Liver (tissue), 9 donors: ENCODE measurements around the gene DNAH10. TPM values are rescaled to one million over a fixed set of nuclear protein-coding genes. Genes with fewer than 3 reads are reported as not detected.

Source experiments
- DNase-seq: peaks from one replicate; pipeline ENCODE4 v3.0.0-alpha.2; 2017; ENCODE audit warnings: low spot score
- H3K27ac ChIP-seq, 2 donors: one replicate each; pipeline ENCODE4 v1.7.0; 2013; ENCODE audit warnings: inconsistent platforms in 2 of 2, low read length in 2 of 2, control low read depth in 1 of 2, low read depth in 1 of 2, mild to moderate bottlenecking in 1 of 2
- H3K27me3 ChIP-seq, 4 donors: one replicate each; pipeline versions ENCODE4 v1.6.1 to v1.7.0; 2013; ENCODE audit warnings: low read length in 3 of 4, inconsistent platforms in 1 of 4, mild to moderate bottlenecking in 1 of 4, moderate library complexity in 1 of 4; ENCODE audit not compliant: control insufficient read depth in 4 of 4, insufficient read depth in 4 of 4
- H3K36me3 ChIP-seq, 4 donors: one replicate each; pipeline versions ENCODE4 v1.6.1 to v1.7.0; 2013; ENCODE audit warnings: low read length in 3 of 4, mild to moderate bottlenecking in 3 of 4, low read depth in 1 of 4, moderate library complexity in 1 of 4; ENCODE audit not compliant: control insufficient read depth in 4 of 4, insufficient read depth in 3 of 4
- H3K4me1 ChIP-seq, 4 donors: one replicate each; pipeline versions ENCODE4 v1.6.1 to v1.7.0; 2013; ENCODE audit warnings: low read length in 3 of 4, mild to moderate bottlenecking in 3 of 4, moderate library complexity in 1 of 4; ENCODE audit not compliant: control insufficient read depth in 4 of 4, insufficient read depth in 4 of 4
- H3K4me3 ChIP-seq, 3 donors: one replicate each; pipeline versions ENCODE4 v1.6.1 to v1.7.0; 2013; ENCODE audit warnings: low read length in 3 of 3, control low read depth in 1 of 3, low read depth in 1 of 3, mild to moderate bottlenecking in 1 of 3
- H3K9ac ChIP-seq, 2 donors: one replicate each; pipeline ENCODE4 v1.7.0; 2013; ENCODE audit warnings: low read length in 2 of 2, mild to moderate bottlenecking in 2 of 2, moderate library complexity in 2 of 2, control low read depth in 1 of 2, low read depth in 1 of 2
- H3K9me3 ChIP-seq, 4 donors: one replicate each; pipeline versions ENCODE4 v1.6.1 to v1.7.0; 2013; ENCODE audit warnings: low read length in 3 of 4; ENCODE audit not compliant: control insufficient read depth in 4 of 4
- EGR1 ChIP-seq, 2 donors: IDR thresholded peaks; 2 replicates each; pipeline ENCODE4 v1.6.1; 2016 to 2018; ENCODE audit warnings: antibody characterized with exemption in 2 of 2, low read depth in 2 of 2
- FOXA1 ChIP-seq: IDR thresholded peaks from 2 replicates; pipeline ENCODE4 v1.6.1; 2016; ENCODE audit warnings: antibody characterized with exemption
- FOXA2 ChIP-seq: IDR thresholded peaks from 2 replicates; pipeline ENCODE4 v1.6.1; 2016; ENCODE audit warnings: antibody characterized with exemption
- GABPA ChIP-seq, 2 donors: IDR thresholded peaks in 1 of 2; conservative IDR thresholded peaks in 1 of 2; 2 replicates each; pipeline ENCODE4 v1.6.1; 2016; ENCODE audit warnings: antibody characterized with exemption in 2 of 2, mild to moderate bottlenecking in 1 of 2, moderate library complexity in 1 of 2
- HNF4A ChIP-seq, 2 donors: conservative IDR thresholded peaks; 2 replicates each; pipeline ENCODE4 v1.6.1; 2016; ENCODE audit warnings: antibody characterized with exemption in 2 of 2, mild to moderate bottlenecking in 2 of 2
- HNF4G ChIP-seq: IDR thresholded peaks from 2 replicates; pipeline ENCODE4 v1.6.1; 2016; ENCODE audit warnings: antibody characterized with exemption
- JUND ChIP-seq, 2 donors: IDR thresholded peaks; 2 replicates each; pipeline ENCODE4 v1.6.1; 2016; ENCODE audit warnings: antibody characterized with exemption in 2 of 2
- NR2F2 ChIP-seq: IDR thresholded peaks from 2 replicates; pipeline ENCODE4 v1.6.1; 2016; ENCODE audit warnings: antibody characterized with exemption
- RAD21 ChIP-seq, 2 donors: IDR thresholded peaks; 2 replicates each; pipeline ENCODE4 v1.6.1; 2016; ENCODE audit warnings: antibody characterized with exemption in 2 of 2, mild to moderate bottlenecking in 2 of 2
- RXRA ChIP-seq, 2 donors: IDR thresholded peaks; 2 replicates each; pipeline ENCODE4 v1.6.1; 2017 to 2018; ENCODE audit warnings: antibody characterized with exemption in 2 of 2, mild to moderate bottlenecking in 1 of 2
- TAF1 ChIP-seq: conservative IDR thresholded peaks from 2 replicates; pipeline ENCODE4 v1.6.1; 2016; ENCODE audit warnings: antibody characterized with exemption, mild to moderate bottlenecking
- YY1 ChIP-seq: IDR thresholded peaks from 2 replicates; pipeline ENCODE4 v1.6.1; 2016; ENCODE audit warnings: antibody characterized with exemption, mild to moderate bottlenecking
- WGBS: extraction: QIAGEN DNeasy Blood & Tissue Kit; methylation state at CpG from one replicate; pipeline ENCODE4 v1.1.7; 2013; 5-methylcytosine and 5-hydroxymethylcytosine counted together
- polyA plus RNA-seq, 2 donors: library from polyadenylated mRNA; stranded (reverse) in 1 of 2; unstranded in 1 of 2; fragments of 200-250 nt in 1 of 2; fragments of >200 nt in 1 of 2; fragmentation: Nextera tagmentation in 1 of 2; extraction: Ambion mirVana in 1 of 2; gene quantifications; one replicate each; pipeline versions ENCODE4 v1.2.1 to v1.2.3, GENCODE V29; 2013 to 2015
- total RNA-seq, 2 donors: library from RNA; depleted of rRNA; stranded (reverse); fragments of >200 nt; gene quantifications; one replicate each; pipeline ENCODE4 v1.2.3, GENCODE V29; 2014
- TF ChIP-seq, protein P1 (sequence below): fragments of 150-350 bp; IDR thresholded peaks from 2 replicates; pipeline ENCODE4 v1.5.1; 2017; ENCODE audit warnings: improper control_type of control experiment, low read depth, low read length; ENCODE audit not compliant: missing input control
- TF ChIP-seq, protein P2 (sequence below): IDR thresholded peaks from 2 replicates; pipeline ENCODE4 v1.6.1; 2016; ENCODE audit warnings: antibody characterized with exemption, mild to moderate bottlenecking
- TF ChIP-seq, protein P3 (sequence below): IDR thresholded peaks from 2 replicates; pipeline ENCODE4 v1.6.1; 2016; ENCODE audit warnings: antibody characterized with exemption
- TF ChIP-seq, protein P4 (sequence below): IDR thresholded peaks from 2 replicates; pipeline ENCODE4 v1.6.1; 2016; ENCODE audit warnings: antibody characterized with exemption
- TF ChIP-seq, protein P5 (sequence below): IDR thresholded peaks from 2 replicates; pipeline ENCODE4 v1.6.1; 2016; ENCODE audit warnings: antibody characterized with exemption
- donor health status: healthy.
- donor health status: healthy.
- donor health status: healthy.
- donor health status: healthy.
- donor health status: healthy.

The DNAH10 gene
- total and polyA plus RNA-seq, 4 donors, result 0.05 to 0.47 (median 0.07) TPM

DNA sequence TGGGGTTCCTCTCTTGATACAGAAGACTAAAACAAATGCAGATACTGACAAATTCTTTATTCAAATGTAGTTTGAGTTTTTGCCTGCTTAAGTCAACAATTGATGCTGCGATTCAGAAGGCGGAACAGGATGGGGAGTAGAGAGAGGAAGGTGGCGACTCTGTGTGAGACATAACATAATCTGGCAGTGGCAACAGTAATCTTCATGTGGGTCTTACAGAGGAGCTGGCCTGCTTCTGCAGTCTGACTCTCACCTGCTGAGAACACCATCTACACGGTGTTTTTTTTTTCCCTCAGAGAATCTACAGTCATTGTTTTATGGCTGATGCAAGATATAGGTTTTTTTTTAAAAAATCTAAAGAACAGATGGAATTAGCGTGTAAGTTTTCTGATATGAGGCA is 200.4 kb downstream of the DNAH10 start:
- no peaks in the 10 kb centered on the region for H3K36me3 ChIP-seq
- no peak for TF ChIP-seq FOXA1
- TF ChIP-seq HNF4G, result no peak
- TF ChIP-seq EGR1 (IDR thresholded peaks at IDR 0.05; ENCODE audit: low read depth in 2 of 2), result no peak
- TF ChIP-seq, protein P1, sequence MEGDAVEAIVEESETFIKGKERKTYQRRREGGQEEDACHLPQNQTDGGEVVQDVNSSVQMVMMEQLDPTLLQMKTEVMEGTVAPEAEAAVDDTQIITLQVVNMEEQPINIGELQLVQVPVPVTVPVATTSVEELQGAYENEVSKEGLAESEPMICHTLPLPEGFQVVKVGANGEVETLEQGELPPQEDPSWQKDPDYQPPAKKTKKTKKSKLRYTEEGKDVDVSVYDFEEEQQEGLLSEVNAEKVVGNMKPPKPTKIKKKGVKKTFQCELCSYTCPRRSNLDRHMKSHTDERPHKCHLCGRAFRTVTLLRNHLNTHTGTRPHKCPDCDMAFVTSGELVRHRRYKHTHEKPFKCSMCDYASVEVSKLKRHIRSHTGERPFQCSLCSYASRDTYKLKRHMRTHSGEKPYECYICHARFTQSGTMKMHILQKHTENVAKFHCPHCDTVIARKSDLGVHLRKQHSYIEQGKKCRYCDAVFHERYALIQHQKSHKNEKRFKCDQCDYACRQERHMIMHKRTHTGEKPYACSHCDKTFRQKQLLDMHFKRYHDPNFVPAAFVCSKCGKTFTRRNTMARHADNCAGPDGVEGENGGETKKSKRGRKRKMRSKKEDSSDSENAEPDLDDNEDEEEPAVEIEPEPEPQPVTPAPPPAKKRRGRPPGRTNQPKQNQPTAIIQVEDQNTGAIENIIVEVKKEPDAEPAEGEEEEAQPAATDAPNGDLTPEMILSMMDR, result no peak
- TF ChIP-seq, protein P2, sequence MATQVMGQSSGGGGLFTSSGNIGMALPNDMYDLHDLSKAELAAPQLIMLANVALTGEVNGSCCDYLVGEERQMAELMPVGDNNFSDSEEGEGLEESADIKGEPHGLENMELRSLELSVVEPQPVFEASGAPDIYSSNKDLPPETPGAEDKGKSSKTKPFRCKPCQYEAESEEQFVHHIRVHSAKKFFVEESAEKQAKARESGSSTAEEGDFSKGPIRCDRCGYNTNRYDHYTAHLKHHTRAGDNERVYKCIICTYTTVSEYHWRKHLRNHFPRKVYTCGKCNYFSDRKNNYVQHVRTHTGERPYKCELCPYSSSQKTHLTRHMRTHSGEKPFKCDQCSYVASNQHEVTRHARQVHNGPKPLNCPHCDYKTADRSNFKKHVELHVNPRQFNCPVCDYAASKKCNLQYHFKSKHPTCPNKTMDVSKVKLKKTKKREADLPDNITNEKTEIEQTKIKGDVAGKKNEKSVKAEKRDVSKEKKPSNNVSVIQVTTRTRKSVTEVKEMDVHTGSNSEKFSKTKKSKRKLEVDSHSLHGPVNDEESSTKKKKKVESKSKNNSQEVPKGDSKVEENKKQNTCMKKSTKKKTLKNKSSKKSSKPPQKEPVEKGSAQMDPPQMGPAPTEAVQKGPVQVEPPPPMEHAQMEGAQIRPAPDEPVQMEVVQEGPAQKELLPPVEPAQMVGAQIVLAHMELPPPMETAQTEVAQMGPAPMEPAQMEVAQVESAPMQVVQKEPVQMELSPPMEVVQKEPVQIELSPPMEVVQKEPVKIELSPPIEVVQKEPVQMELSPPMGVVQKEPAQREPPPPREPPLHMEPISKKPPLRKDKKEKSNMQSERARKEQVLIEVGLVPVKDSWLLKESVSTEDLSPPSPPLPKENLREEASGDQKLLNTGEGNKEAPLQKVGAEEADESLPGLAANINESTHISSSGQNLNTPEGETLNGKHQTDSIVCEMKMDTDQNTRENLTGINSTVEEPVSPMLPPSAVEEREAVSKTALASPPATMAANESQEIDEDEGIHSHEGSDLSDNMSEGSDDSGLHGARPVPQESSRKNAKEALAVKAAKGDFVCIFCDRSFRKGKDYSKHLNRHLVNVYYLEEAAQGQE, result no peak
- TF ChIP-seq NR2F2, result no peak
- no peak for TF ChIP-seq TAF1
- no peak for TF ChIP-seq RXRA (IDR thresholded peaks at IDR 0.05)
- TF ChIP-seq, protein P3, sequence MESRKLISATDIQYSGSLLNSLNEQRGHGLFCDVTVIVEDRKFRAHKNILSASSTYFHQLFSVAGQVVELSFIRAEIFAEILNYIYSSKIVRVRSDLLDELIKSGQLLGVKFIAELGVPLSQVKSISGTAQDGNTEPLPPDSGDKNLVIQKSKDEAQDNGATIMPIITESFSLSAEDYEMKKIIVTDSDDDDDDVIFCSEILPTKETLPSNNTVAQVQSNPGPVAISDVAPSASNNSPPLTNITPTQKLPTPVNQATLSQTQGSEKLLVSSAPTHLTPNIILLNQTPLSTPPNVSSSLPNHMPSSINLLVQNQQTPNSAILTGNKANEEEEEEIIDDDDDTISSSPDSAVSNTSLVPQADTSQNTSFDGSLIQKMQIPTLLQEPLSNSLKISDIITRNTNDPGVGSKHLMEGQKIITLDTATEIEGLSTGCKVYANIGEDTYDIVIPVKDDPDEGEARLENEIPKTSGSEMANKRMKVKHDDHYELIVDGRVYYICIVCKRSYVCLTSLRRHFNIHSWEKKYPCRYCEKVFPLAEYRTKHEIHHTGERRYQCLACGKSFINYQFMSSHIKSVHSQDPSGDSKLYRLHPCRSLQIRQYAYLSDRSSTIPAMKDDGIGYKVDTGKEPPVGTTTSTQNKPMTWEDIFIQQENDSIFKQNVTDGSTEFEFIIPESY, result no peak
- no peak for TF ChIP-seq RAD21 (IDR thresholded peaks at IDR 0.05)
- TF ChIP-seq YY1, result no peak
- TF ChIP-seq GABPA (IDR thresholded peaks at IDR 0.05 in 1 of 2, conservative IDR thresholded peaks at IDR 0.05 in 1 of 2), result no peak
- TF ChIP-seq, protein P4, sequence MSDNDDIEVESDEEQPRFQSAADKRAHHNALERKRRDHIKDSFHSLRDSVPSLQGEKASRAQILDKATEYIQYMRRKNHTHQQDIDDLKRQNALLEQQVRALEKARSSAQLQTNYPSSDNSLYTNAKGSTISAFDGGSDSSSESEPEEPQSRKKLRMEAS, result no peak
- TF ChIP-seq, protein P5, sequence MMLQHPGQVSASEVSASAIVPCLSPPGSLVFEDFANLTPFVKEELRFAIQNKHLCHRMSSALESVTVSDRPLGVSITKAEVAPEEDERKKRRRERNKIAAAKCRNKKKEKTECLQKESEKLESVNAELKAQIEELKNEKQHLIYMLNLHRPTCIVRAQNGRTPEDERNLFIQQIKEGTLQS, result no peak
- TF ChIP-seq JUND (IDR thresholded peaks at IDR 0.05), result no peak
- TF ChIP-seq FOXA2, result no peak
- H3K4me3 ChIP-seq, result no peak overlapping the region
- no peaks in the 10 kb centered on the region for H3K27me3 ChIP-seq
- no peak overlapping the region for H3K27ac ChIP-seq
- WGBS, result 88% methylated on average over 5 of the region's 5 CpGs
- H3K9ac ChIP-seq, result no peak overlapping the region
- H3K9me3 ChIP-seq, result no peaks in the 10 kb centered on the region
- DNase-seq, result no peak
- peaks cover 0 to 16% (median 7%) of the 10 kb centered on the region in 4 donors for H3K4me1 ChIP-seq

DNA sequence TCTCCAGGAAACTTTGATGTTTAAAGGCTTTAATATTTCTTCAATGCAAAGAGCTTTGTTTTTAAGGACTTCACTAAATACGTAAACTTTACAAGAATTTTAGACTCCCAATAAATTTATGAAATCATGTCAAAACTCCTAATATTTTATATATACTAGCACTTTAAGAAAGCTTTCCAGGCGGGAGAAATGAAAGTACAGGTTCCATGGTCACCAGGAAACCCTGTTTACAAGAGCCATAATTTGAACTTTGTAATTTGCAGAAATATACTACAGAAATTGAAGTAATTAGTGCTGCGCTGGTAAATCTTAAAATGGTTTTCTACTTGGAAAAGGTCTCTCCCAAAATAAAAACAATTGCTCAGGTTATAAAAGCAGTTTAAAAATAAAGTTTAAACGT is 201.7 kb downstream of the DNAH10 start:
- Histone ChIP-seq H3K27me3 (no peaks in the 10 kb centered on the region), H3K9me3 (no peaks in the 10 kb centered on the region), H3K36me3 (no peaks in the 10 kb centered on the region), H3K4me1 (peaks cover 0 to 16% (median 7%) of the 10 kb centered on the region in 4 donors), H3K27ac (no peak overlapping the region), H3K9ac (no peak overlapping the region), H3K4me3 (no peak overlapping the region)
- WGBS, result 40% methylated on average over 4 of the region's 4 CpGs
- peak; percentile 41 to 47 for TF ChIP-seq HNF4A (conservative IDR thresholded peaks at IDR 0.05)
- no peak for TF ChIP-seq TAF1
- DNase-seq, result no peak
